HL-60 (cell line): ENCODE measurements around the gene REEP3.

Experiments used
- DNase-seq, 2 experiments: peaks; one replicate each; pipeline ENCODE4 v3.0.0-alpha.2; 2010 to 2020; ENCODE audit warnings: low read depth in 1 of 2, low spot score in 1 of 2
- H3K27ac ChIP-seq: fragments of 250-450 bp; sonication (Bioruptor Pico); replicated peaks from 2 replicates; pipeline ENCODE4 v1.5.1; 2020; ENCODE audit warnings: mild to moderate bottlenecking, moderate library complexity
- H3K27me3 ChIP-seq: fragments of 250-450 bp; sonication (Bioruptor Pico); 2 replicates; pipeline ENCODE4 v1.5.1; 2021; ENCODE audit warnings: mild to moderate bottlenecking, moderate library complexity; ENCODE audit not compliant: insufficient read depth, poor library complexity, severe bottlenecking
- H3K4me3 ChIP-seq: replicated peaks from 2 replicates; pipeline ENCODE4 v1.5.1; 2011; ENCODE audit warnings: mild to moderate bottlenecking, control low read depth, low read length; ENCODE audit not compliant: insufficient read depth
- CTCF ChIP-seq: IDR thresholded peaks from one replicate; pipeline ENCODE4 v1.5.1; 2011; ENCODE audit warnings: low read length, control low read depth, inconsistent platforms; ENCODE audit not compliant: insufficient read depth
- GABPA ChIP-seq: IDR thresholded peaks from 2 replicates; pipeline ENCODE4 v1.6.1; 2012; ENCODE audit warnings: low read depth
- POLR2AphosphoS5 ChIP-seq: IDR thresholded peaks from 2 replicates; pipeline ENCODE4 v1.6.1; 2012; ENCODE audit warnings: low read depth
- SPI1 ChIP-seq: IDR thresholded peaks from 2 replicates; pipeline ENCODE4 v1.6.1; 2012; ENCODE audit warnings: low read depth, mild to moderate bottlenecking, borderline replicate concordance
- TF ChIP-seq, protein P1 (sequence below): IDR thresholded peaks from 2 replicates; pipeline ENCODE4 v1.6.1; 2012; ENCODE audit warnings: low read depth; ENCODE audit not compliant: insufficient replicate concordance

Gene REEP3

GRCh38 chr10:63544418-63544817 is 23.2 kb downstream of the REEP3 start:
- H3K27ac ChIP-seq = no peak overlapping the region
- no peak for DNase-seq
- H3K4me3 ChIP-seq = no peak overlapping the region
- TF ChIP-seq SPI1 = no peak
- TF ChIP-seq CTCF = no peak
- no peak for TF ChIP-seq POLR2AphosphoS5
- no peak for TF ChIP-seq GABPA
- TF ChIP-seq, protein P1, sequence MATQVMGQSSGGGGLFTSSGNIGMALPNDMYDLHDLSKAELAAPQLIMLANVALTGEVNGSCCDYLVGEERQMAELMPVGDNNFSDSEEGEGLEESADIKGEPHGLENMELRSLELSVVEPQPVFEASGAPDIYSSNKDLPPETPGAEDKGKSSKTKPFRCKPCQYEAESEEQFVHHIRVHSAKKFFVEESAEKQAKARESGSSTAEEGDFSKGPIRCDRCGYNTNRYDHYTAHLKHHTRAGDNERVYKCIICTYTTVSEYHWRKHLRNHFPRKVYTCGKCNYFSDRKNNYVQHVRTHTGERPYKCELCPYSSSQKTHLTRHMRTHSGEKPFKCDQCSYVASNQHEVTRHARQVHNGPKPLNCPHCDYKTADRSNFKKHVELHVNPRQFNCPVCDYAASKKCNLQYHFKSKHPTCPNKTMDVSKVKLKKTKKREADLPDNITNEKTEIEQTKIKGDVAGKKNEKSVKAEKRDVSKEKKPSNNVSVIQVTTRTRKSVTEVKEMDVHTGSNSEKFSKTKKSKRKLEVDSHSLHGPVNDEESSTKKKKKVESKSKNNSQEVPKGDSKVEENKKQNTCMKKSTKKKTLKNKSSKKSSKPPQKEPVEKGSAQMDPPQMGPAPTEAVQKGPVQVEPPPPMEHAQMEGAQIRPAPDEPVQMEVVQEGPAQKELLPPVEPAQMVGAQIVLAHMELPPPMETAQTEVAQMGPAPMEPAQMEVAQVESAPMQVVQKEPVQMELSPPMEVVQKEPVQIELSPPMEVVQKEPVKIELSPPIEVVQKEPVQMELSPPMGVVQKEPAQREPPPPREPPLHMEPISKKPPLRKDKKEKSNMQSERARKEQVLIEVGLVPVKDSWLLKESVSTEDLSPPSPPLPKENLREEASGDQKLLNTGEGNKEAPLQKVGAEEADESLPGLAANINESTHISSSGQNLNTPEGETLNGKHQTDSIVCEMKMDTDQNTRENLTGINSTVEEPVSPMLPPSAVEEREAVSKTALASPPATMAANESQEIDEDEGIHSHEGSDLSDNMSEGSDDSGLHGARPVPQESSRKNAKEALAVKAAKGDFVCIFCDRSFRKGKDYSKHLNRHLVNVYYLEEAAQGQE = no peak
- H3K27me3 ChIP-seq = no peaks in the 10 kb centered on the region

- no peak for DNase-seq
- H3K27ac ChIP-seq = no peak overlapping the region
- no peaks in the 10 kb centered on the region for H3K27me3 ChIP-seq
- no peak for TF ChIP-seq GABPA
- TF ChIP-seq SPI1 = no peak
- no peak for TF ChIP-seq POLR2AphosphoS5
- TF ChIP-seq, protein P1 = no peak
- TF ChIP-seq CTCF = no peak
- no peak overlapping the region for H3K4me3 ChIP-seq
Measured at GRCh38 chr10:63547628-63548360, 26.6 kb downstream of the REEP3 start.

DNA sequence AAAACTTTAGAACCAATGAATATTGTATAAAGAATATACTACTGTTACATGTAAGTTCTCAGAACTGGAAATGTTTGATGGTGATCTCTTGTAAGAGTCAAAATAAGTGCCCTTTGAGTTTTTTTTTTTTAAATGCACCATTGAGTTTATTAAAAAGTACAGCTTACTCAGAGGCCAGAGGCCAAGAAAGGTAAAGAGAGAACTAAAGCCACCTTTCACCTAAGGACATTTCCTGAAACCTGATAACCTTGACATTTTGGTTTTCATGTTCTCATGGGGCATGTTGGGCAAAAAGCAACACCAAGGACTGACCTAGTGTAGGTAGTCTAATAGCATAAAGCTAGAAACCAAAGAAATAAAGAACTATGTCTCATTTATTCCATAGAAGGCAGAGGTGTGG is 27.7 kb downstream of the REEP3 start:
- Histone ChIP-seq H3K4me3 (no peak overlapping the region), H3K27ac (no peak overlapping the region), H3K27me3 (no peaks in the 10 kb centered on the region)
- TF ChIP-seq POLR2AphosphoS5 = no peak
- TF ChIP-seq, protein P1 = no peak
- no peak for TF ChIP-seq CTCF
- no peak for TF ChIP-seq GABPA
- no peak for TF ChIP-seq SPI1
- no peak for DNase-seq
